ENCODE data around the gene DIP2B.
"Not testable (repeated sequence)": the region's sequence is repeated elsewhere in the genome, so short reads cannot be mapped to it uniquely, and the experiment has no call there.

Gene DIP2B, protein sequence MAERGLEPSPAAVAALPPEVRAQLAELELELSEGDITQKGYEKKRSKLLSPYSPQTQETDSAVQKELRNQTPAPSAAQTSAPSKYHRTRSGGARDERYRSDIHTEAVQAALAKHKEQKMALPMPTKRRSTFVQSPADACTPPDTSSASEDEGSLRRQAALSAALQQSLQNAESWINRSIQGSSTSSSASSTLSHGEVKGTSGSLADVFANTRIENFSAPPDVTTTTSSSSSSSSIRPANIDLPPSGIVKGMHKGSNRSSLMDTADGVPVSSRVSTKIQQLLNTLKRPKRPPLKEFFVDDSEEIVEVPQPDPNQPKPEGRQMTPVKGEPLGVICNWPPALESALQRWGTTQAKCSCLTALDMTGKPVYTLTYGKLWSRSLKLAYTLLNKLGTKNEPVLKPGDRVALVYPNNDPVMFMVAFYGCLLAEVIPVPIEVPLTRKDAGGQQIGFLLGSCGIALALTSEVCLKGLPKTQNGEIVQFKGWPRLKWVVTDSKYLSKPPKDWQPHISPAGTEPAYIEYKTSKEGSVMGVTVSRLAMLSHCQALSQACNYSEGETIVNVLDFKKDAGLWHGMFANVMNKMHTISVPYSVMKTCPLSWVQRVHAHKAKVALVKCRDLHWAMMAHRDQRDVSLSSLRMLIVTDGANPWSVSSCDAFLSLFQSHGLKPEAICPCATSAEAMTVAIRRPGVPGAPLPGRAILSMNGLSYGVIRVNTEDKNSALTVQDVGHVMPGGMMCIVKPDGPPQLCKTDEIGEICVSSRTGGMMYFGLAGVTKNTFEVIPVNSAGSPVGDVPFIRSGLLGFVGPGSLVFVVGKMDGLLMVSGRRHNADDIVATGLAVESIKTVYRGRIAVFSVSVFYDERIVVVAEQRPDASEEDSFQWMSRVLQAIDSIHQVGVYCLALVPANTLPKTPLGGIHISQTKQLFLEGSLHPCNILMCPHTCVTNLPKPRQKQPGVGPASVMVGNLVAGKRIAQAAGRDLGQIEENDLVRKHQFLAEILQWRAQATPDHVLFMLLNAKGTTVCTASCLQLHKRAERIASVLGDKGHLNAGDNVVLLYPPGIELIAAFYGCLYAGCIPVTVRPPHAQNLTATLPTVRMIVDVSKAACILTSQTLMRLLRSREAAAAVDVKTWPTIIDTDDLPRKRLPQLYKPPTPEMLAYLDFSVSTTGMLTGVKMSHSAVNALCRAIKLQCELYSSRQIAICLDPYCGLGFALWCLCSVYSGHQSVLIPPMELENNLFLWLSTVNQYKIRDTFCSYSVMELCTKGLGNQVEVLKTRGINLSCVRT (N-terminal part only)

DNA sequence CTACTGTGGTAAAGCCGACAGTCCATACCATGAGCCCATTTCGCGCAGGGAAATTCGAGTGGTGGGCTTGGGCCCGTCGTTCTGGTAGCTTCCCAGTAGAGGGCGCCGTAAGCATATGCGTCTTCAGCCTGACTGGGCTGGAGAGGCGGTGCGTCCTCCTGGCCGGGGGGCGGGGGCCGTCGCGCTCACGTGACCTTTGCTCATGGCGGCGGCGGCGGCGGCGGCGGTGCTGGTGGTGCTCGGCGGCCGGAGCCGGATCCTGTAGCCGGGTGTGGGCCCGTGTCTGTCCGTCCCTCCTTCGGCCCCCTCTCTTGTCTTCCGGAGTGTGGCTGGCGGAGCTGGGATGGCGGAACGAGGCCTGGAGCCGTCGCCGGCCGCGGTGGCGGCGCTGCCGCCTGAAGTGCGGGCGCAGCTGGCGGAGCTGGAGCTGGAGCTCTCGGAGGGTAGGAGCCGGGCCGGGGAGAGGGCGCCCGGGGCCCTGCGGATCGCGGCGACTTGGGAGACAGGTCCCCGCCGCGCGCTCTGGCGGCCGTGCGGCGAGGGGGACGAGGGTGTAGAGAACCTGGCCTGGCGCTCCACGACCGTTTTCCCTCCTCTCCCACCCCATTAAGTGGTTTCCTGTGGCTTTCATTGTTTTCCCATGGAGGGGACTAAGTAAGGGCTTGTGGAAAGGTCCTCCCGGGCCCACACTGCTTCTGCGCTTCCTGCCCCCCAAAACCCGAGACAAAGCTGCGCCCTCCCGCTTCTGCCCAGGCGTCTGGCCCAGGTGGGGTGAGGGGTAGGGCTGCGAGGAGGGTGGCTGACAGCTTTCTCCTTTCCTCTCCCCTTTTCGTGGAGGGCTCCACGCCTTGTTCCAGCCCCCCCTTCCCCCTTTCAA, at the start of gene DIP2B:
DIP2B (plus strand) TSS at position 188 of the 877 bp plus-strand sequence; CDS start at position 344, 156 bp downstream.
- Histone ChIP-seq H3K4me1 (ENCODE audit: control insufficient read depth, insufficient read depth, low read length) (peaks cover 7% of the 10 kb centered on the region), H3K9me3 (ENCODE audit: control insufficient read depth, insufficient read depth, low read length) (no peaks in the 10 kb centered on the region), H3K4me3 (ENCODE audit: low read depth, low read length) (peak within 1 kb of the TSS; percentile 84), H3K36me3 (ENCODE audit: control insufficient read depth, insufficient read depth, low read length) (peaks cover 2% of the 10 kb centered on the region), H3K9ac (ENCODE audit: low read depth, low read length) (peak within 1 kb of the TSS; percentile 85), H3K27me3 (ENCODE audit: control insufficient read depth, insufficient read depth, low read length) (no peaks in the 10 kb centered on the region)

DNA sequence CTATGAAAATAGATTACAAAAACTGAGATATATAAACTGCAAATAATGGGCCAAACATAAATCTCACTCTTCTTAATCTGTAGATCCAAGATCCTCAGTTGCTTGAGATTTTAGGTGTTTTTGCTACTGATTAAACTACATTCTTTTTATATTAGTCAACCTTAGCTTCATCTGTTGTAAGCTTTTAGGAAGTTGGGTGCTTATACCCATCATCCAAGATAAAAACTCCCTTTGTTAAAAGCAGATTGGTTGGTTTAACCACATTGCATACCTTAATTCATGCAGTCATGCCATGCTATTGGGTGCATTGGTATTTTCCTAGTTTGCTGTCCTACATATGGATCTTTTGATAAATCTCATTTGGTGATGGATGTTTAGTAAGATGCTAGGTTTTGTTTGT, 46.2 kb upstream of the DIP2B start:
- no peaks in the 10 kb centered on the region for H3K4me1 ChIP-seq (ENCODE audit: control insufficient read depth, insufficient read depth, low read length)
- H3K9me3 ChIP-seq (ENCODE audit: control insufficient read depth, insufficient read depth, low read length) = no peaks in the 10 kb centered on the region
- H3K36me3 ChIP-seq (ENCODE audit: control insufficient read depth, insufficient read depth, low read length) = peaks cover 14% of the 10 kb centered on the region
- H3K9ac ChIP-seq (ENCODE audit: low read depth, low read length) = no peak overlapping the region
- H3K27me3 ChIP-seq (ENCODE audit: control insufficient read depth, insufficient read depth, low read length) = no peaks in the 10 kb centered on the region
- no peak overlapping the region for H3K4me3 ChIP-seq (ENCODE audit: low read depth, low read length)

DNA sequence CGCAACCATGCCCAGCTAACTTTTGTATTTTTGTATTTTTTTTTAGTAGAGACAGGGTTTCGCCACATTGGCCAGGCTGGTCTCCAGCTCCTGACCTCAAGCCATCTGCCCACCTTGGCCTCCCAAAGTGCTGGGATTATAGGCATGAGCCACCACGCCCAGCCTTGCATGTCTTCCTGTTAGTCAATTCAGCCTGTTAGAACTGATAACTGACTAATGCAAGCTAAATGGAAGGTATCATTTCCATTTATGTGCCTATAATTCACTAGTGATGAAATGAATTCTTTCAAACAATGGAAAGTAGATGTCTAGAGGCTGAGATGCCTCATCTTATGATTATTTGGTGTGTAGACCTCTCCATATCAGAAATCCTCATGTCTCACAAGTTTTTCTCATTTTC, 37.3 kb upstream of the DIP2B start:
- H3K4me1 ChIP-seq (ENCODE audit: control insufficient read depth, insufficient read depth, low read length) = no peaks in the 10 kb centered on the region
- no peaks in the 10 kb centered on the region for H3K27me3 ChIP-seq (ENCODE audit: control insufficient read depth, insufficient read depth, low read length)
- no peak overlapping the region for H3K4me3 ChIP-seq (ENCODE audit: low read depth, low read length)
- no peaks in the 10 kb centered on the region for H3K9me3 ChIP-seq (ENCODE audit: control insufficient read depth, insufficient read depth, low read length)
- peaks cover 20% of the 10 kb centered on the region for H3K36me3 ChIP-seq (ENCODE audit: control insufficient read depth, insufficient read depth, low read length)
- H3K9ac ChIP-seq (ENCODE audit: low read depth, low read length) = no peak overlapping the region

DNA sequence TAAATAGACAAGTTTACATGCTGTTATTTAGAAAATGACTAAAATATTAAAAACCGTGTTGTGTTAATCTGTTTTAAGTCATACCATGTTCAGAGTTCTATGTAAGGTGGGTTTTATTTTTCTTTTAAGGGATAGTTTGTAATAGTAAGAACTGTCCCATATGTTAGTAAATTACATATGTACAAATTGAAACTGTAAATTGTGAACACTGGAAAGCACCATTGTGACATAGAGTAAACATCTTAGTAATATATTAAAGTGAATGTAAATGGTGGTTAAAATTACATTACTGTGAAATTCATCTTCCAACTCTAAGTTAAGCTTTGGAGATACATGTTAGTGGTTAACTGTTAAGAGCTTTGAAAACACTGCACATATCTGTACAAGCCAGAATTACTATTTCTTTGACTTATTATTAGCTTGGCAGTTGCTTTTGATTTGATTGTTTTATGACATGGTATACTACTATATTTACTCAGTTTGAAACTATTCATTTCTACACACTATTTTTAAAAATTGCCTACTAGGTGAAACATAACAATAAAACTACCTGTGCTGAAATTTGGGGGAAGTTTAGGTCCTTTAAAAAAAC, 27.4 kb upstream of the DIP2B start:
- H3K9ac ChIP-seq (ENCODE audit: low read depth, low read length) = no peak overlapping the region
- peaks cover 21% of the 10 kb centered on the region for H3K36me3 ChIP-seq (ENCODE audit: control insufficient read depth, insufficient read depth, low read length)
- H3K4me3 ChIP-seq (ENCODE audit: low read depth, low read length) = no peak overlapping the region
- no peaks in the 10 kb centered on the region for H3K4me1 ChIP-seq (ENCODE audit: control insufficient read depth, insufficient read depth, low read length)
- no peaks in the 10 kb centered on the region for H3K27me3 ChIP-seq (ENCODE audit: control insufficient read depth, insufficient read depth, low read length)
- no peaks in the 10 kb centered on the region for H3K9me3 ChIP-seq (ENCODE audit: control insufficient read depth, insufficient read depth, low read length)

DNA sequence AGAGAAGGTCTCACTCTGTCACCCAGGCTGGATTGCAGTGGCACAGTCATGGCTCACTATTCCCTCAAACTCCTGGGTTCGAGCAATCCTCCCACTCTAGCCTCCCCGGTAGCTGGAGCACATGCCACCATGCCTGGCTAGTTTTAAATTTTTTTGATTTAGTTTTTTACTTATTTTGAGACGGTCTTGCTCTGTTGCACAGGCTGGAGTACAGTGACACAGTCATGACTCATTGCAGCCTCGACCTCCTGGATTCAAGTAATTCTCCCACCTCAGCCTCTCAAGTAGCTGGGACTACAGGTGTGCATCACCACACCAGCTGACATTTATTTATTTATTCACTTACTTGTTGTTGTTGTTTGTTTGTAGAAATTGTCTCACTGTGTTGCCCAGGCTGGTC, 22.2 kb upstream of the DIP2B start:
- H3K36me3 ChIP-seq (ENCODE audit: control insufficient read depth, insufficient read depth, low read length) = peaks cover 4% of the 10 kb centered on the region
- H3K9me3 ChIP-seq (ENCODE audit: control insufficient read depth, insufficient read depth, low read length) = no peaks in the 10 kb centered on the region
- no peaks in the 10 kb centered on the region for H3K27me3 ChIP-seq (ENCODE audit: control insufficient read depth, insufficient read depth, low read length)
- H3K9ac ChIP-seq (ENCODE audit: low read depth, low read length) = no peak overlapping the region
- H3K4me1 ChIP-seq (ENCODE audit: control insufficient read depth, insufficient read depth, low read length) = no peaks in the 10 kb centered on the region
- H3K4me3 ChIP-seq (ENCODE audit: low read depth, low read length) = no peak overlapping the region

DNA sequence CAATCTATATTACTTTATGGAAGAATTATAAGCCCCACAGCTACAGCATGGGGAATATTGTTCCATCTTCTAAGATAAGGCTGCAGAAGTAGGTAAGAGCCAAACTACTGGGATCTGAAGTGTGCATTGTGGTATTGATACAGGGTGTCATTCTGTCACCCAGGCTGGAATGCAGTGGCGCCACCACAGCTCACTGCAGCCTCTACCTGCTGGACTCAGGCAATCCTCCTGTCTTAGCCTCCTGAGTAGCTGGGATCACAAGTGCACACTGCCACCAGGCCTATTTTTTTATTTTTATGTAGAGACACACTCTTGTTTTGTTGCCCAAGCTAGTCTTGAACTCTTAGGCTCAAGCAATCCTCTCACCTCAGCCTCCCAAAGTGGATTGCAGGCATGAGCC, 21.3 kb upstream of the DIP2B start:
- H3K36me3 ChIP-seq (ENCODE audit: control insufficient read depth, insufficient read depth, low read length) = peaks cover 4% of the 10 kb centered on the region
- no peaks in the 10 kb centered on the region for H3K4me1 ChIP-seq (ENCODE audit: control insufficient read depth, insufficient read depth, low read length)
- no peaks in the 10 kb centered on the region for H3K9me3 ChIP-seq (ENCODE audit: control insufficient read depth, insufficient read depth, low read length)
- no peaks in the 10 kb centered on the region for H3K27me3 ChIP-seq (ENCODE audit: control insufficient read depth, insufficient read depth, low read length)
- no peak overlapping the region for H3K9ac ChIP-seq (ENCODE audit: low read depth, low read length)
- H3K4me3 ChIP-seq (ENCODE audit: low read depth, low read length) = no peak overlapping the region

DNA sequence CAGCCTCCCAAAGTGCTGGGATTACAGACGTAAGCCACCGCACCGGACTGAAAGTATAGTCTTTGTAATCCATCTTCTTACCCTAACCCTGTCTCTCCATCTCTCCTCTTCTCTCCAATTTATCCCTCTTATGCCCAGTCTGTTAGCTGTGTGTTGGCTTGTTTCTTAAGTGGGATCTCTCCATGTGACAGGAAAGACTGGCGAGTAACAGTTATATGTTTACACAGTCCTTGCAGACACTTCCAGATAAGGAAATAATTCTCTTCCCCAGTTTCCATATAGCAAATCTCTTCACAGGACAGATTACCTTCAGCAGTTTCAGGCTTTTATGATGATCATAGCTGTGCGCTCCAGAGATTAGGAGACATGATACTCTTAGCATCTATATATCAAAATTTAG, 16.0 kb upstream of the DIP2B start:
- Histone ChIP-seq H3K4me1 (ENCODE audit: control insufficient read depth, insufficient read depth, low read length) (no peaks in the 10 kb centered on the region), H3K9me3 (ENCODE audit: control insufficient read depth, insufficient read depth, low read length) (no peaks in the 10 kb centered on the region), H3K27me3 (ENCODE audit: control insufficient read depth, insufficient read depth, low read length) (no peaks in the 10 kb centered on the region), H3K9ac (ENCODE audit: low read depth, low read length) (no peak overlapping the region), H3K4me3 (ENCODE audit: low read depth, low read length) (no peak overlapping the region), H3K36me3 (ENCODE audit: control insufficient read depth, insufficient read depth, low read length) (no peaks in the 10 kb centered on the region)

DNA sequence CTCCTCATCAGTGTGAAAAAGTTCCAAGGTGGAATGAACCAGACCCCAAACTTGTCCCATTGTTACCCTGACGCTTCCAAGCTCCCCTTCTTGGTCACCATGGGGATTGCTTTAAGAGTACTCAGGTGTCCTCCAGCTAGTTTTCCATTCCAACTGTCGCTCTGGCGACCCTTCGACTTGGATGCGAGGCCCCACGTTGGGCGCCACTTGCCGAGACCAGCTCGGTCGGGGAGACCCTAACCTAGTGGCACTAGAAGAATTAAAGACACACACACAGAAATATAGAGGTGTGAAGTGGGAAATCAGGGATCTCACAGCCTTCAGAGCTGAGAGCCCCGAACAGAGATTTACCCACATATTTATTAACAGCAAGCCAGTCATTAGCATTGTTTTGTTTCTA, 6.7 kb upstream of the DIP2B start:
- H3K4me3 ChIP-seq (ENCODE audit: low read depth, low read length); H3K36me3 ChIP-seq (ENCODE audit: control insufficient read depth, insufficient read depth, low read length); H3K9ac ChIP-seq (ENCODE audit: low read depth, low read length); H3K9me3 ChIP-seq (ENCODE audit: control insufficient read depth, insufficient read depth, low read length); H3K27me3 ChIP-seq (ENCODE audit: control insufficient read depth, insufficient read depth, low read length); H3K4me1 ChIP-seq (ENCODE audit: control insufficient read depth, insufficient read depth, low read length): not testable (repeated sequence)

DNA sequence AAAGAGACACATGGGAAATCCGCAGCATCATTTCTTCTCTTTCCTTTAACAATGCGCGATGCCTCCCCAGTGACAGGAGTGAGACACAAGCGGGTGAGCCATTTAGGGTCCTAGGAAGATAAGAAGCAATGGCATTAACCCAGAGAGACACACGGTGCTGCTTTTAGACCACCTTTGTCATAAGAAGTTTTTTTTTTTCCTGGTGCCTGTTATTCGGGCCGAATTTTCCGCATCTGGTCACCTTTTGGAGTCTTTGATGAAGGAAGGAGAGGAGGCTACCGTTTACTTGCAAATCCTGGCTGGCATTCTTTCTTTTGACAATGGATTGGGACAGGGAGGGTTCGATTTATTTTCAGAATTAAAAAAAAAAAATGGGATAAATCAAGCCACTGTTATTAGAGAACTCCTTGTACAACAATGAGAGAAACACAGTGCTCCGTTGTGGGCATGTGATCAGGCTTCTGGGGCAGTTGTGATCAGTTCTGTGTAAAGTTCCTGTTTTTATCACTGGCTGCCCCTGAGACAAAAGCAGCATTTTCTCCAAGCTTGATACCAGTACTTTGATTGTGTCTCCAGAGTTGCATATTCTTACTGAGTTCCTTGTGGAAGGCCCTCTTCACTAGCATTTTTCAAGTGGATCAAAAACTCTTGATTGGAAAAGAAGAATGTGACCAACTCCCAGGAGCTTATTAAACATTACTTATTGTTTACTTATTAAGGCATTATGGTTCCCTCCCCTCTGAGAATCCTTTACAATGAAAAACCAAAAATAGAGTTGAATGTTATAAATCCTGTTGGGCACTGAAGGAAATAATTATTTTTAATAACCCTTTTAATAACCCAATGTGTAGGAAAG, 1.1 kb downstream of the DIP2B start:
- peaks cover 7% of the 10 kb centered on the region for H3K4me1 ChIP-seq (ENCODE audit: control insufficient read depth, insufficient read depth, low read length)
- H3K27me3 ChIP-seq (ENCODE audit: control insufficient read depth, insufficient read depth, low read length) = no peaks in the 10 kb centered on the region
- peak overlapping the region; percentile 85 for H3K9ac ChIP-seq (ENCODE audit: low read depth, low read length)
- no peaks in the 10 kb centered on the region for H3K9me3 ChIP-seq (ENCODE audit: control insufficient read depth, insufficient read depth, low read length)
- H3K4me3 ChIP-seq (ENCODE audit: low read depth, low read length) = peak overlapping the region; percentile 84
- peaks cover 2% of the 10 kb centered on the region for H3K36me3 ChIP-seq (ENCODE audit: control insufficient read depth, insufficient read depth, low read length)

All from iPS-15b (cell line).